Measurements from ENCODE around the gene CCDC112. TPM values are rescaled to one million over a fixed set of nuclear protein-coding genes. Genes with fewer than 3 reads are reported as not detected.
"Not testable (repeated sequence)": the region's sequence is repeated elsewhere in the genome, so short reads cannot be mapped to it uniquely, and the experiment has no call there.

The CCDC112 gene, protein sequence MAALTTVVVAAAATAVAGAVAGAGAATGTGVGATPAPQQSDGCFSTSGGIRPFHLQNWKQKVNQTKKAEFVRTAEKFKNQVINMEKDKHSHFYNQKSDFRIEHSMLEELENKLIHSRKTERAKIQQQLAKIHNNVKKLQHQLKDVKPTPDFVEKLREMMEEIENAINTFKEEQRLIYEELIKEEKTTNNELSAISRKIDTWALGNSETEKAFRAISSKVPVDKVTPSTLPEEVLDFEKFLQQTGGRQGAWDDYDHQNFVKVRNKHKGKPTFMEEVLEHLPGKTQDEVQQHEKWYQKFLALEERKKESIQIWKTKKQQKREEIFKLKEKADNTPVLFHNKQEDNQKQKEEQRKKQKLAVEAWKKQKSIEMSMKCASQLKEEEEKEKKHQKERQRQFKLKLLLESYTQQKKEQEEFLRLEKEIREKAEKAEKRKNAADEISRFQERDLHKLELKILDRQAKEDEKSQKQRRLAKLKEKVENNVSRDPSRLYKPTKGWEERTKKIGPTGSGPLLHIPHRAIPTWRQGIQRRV
- 8.4 TPM for total RNA-seq (ENCODE audit: insufficient read depth, low replicate concordance)

DNA sequence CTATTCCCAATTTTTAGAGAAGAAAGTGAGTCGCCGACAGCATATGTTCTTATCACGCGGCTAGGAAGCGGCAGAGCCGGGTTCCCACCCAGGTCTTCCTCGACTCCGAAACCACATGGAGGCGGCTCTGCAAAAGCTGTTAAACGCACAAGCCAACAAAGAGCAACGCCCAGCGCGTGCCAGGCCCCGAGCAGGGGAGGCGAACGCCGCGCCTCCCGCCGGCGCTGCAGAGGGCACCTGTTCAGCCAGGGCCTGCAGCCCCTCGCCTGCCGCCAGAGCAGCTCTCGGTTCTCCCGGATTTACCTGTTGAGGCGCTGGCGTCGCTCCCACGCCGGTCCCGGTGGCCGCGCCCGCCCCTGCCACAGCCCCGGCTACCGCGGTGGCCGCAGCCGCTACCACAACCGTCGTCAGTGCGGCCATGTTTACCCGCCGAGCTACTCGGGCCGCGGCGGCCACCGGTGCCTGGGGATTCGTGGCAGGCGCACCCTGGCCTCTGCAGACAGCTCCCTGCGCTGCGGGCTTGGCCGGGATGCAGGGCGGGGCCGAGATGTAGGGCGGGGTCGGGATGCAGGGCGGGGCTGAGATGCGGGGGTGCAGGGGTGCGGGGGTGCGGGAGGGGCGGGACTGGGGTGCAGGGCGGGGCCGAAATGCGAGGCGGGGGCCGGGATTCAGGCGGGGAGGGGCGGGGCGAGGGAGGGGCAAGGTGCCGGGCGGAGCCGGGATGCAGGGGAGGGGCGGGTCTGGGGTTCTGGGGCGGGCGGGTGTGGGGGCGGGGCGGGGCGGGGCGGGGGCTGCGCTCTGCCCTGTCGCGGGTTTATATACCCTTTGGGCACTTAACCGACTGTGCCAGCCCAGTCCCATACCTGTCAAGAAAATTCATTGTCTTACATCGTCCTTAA, at the start of gene CCDC112:
CCDC112 (minus strand) TSS at position 531 of the 899 bp plus-strand sequence; CDS start at position 420, 111 bp downstream.
- peak; percentile 61 for DNase-seq (ENCODE audit: low spot score)

DNA sequence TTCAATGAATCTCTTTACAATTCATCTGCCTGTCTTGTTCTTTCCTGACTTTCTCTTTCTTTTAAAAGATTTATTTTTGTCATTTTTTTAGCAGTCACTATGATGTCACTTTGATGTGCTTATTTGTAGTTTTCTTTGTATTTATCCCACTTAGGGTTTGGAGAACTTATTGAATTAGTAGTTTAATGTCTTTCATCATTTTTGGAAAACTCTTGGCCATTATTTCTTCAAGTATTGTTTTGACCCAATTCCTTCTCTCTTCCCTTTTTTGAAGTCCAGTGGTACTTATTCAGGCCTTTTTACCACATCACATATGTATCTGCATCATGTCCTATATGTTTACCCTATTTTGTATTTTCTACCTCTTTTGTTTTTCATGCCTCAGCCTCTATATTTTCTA, 48.9 kb upstream of the CCDC112 start:
- no peak for DNase-seq (ENCODE audit: low spot score)

DNA sequence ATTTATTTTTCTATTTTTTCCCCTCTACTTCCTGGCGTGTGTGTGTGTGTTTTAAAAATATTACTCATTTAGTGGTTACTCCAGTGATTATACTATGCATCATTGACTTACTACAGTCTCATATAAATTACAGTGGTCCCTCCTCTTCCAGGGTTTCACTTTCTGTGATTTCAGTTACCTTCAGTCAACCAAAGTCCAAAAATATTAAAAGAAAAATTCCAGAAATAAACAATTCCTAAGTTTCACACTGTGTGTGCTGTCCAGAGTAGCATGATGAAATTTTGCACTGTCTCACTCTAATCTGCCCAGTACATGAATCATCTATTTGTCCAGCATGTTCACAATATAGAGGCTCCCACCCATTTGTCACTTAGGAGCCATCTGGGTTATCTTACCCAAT, 47.4 kb upstream of the CCDC112 start:
- no peak for DNase-seq (ENCODE audit: low spot score)

DNA sequence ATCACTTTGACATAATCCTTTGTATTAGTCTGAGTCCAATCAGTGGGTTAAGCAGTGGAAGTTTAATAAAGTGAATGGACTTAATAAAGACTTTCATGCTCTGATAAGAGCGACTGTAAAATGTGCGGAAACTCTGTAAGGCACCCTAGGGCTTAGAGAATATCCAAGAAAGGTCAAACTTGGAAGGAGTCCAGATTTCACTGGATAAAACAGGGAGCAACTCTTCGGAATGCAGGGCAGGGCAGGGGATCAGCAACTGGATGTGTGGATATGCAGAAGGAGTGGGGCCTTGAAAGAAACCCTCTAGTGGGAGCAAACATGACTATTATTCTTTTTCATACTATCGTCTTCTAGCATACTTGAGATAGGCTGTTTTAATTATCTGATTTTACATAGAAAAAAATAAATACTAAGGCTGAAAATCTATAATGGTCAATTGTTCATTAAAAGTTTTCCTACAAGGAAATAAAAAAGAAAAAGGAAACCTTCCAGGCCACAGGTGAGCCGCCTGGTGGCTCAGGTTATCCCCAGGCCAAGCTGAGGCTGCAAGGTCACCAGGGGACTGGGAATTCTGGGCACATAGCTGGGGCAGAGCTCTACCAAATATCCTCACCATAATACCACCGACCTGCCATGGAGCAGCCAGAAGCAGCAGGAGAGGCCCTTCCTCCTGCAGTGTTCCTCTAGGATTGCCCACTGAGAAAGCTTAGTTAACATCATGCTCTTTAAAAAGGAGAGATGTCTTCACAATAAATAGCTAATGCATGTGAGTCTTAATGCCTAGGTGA, 46.3 kb upstream of the CCDC112 start:
- peak; percentile 91 for DNase-seq (ENCODE audit: low spot score)

DNA sequence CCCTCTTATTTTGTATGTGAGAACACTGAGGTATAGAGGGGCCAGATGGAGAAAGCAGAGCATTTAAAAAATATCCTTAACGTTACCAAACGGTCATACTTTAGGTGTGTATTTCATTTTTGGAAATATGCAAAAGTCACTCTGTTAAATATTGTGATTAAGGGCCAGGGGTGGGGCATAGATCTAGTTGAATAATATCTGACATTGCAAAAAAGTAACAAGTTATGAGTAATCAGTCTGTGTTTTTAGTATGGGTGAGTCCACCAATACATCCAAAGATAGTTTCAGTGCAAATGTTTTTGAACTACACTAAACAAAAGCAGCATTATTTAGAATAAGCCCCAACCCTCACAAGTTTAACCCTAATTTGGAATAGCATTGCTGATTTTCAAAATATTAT, 45.3 kb upstream of the CCDC112 start:
- DNase-seq (ENCODE audit: low spot score), result no peak

DNA sequence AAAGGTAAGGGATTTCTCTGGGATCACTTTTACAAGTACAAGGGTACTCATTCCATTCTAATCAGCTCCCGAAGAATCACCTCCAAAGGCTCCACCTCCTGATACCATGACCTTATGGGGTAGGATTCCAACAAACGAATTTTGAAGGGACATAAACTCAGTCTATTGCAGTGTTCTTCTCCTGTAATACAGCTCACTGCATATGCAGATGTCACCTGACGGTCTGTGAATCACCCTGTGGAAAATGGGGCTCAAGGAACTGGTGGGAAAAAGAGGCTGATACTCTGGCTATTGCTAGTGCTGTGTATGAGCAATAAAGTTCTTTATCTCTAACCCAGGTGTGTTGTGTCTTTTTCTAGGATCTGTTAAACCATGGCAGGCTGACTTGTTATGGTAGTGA, 42.4 kb upstream of the CCDC112 start:
- no peak for DNase-seq (ENCODE audit: low spot score)

DNA sequence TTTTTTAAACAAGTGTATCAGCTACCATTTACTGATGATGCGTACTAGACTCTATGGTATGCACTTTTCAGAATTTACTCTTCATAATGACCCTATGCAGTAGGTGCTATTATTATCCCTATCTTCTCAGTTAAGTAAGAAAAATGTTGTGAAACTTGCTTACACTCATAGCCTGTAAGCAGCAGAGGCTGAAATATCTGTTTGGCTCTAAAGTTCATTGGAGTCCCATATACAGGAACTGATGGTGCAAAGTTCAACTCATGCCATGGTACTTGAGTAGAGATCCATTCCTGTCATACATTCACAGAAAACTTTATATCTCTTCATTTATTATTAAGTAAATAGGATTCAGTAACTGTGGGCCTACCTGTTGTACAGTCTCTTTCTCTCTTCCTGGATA, 41.4 kb upstream of the CCDC112 start:
- DNase-seq (ENCODE audit: low spot score), result no peak

DNA sequence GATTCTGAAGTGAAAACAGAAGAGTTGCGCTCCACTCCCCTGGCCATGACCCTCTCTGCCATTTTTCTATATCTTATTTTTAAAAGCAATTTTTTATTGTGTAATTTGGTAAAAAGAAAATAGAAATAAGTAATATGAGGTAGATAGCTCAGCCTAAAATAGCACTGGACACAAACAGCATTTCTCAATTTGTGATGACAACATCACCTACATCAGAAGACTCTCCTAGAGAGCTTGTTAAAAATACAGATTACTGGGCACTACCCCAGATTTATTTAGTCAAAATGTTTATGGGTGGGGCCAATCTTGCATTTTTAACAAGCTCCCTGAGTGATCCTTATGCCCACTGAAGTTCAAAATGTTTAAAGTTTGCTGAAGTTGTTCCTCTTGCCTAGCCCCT, 40.5 kb upstream of the CCDC112 start:
- no peak for DNase-seq (ENCODE audit: low spot score)

DNA sequence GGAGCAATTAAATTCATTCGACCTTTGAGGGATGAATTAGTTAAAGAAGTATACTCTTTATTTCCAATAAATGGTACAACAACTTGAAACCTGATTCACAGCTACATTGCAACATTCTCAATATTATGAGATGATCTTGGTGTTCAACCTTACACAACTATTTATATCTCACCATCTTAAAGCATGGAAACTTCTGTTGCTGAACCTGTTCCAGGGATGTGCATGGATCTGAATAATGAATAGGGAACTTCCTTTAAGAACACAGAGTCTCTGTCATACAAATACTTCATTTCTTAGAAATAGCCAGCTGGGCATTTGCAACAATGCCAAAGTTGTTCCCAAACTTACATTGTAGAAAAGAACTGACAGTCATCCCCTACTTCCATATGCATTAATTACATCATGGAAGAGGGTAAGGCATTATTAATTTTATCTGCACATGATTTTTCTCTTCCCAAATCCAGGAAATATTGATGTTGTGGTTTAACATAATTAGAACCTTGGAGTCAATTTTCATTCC, 39.8 kb upstream of the CCDC112 start:
- no peak for DNase-seq (ENCODE audit: low spot score)

DNA sequence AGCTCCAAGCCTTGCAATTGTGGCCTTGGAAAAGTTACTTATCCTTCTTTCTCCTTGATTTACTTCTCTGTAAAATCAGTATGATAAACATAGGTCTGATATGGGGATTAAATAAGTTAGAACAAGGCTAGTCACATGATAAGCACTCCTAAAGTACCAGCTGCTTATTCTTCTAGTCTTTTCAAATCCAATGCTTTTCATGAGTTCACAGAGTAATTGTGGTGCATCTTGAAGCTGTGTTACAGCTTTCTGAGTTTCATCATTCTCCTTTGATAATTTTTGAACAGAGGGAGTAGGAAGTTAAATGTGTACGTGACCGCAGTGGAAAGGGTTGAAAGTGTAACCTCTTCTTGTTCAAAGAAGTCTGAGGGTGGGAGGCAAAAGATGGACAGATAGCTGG, 38.8 kb upstream of the CCDC112 start:
- DNase-seq (ENCODE audit: low spot score), result peak; percentile 84

DNA sequence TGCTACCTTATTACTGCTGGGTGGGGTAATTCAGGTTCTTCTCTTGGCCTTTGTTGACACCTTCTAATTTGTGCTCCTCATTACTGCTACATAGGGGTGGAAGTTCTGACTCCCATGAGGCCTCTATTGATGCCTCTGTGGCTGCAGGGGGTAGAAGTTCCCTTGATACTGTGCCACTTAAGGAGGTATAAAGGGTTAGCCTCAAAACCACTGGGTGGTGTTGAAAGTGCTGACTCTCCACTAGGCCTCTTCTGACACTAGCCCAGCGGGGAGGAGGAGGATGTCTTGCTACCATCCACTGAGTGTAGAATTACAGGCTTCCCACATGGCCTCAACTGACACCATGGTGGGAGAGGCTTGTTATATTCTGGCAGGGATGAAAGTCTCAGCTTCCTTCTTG, 36.7 kb upstream of the CCDC112 start:
- DNase-seq (ENCODE audit: low spot score), result no peak

DNA sequence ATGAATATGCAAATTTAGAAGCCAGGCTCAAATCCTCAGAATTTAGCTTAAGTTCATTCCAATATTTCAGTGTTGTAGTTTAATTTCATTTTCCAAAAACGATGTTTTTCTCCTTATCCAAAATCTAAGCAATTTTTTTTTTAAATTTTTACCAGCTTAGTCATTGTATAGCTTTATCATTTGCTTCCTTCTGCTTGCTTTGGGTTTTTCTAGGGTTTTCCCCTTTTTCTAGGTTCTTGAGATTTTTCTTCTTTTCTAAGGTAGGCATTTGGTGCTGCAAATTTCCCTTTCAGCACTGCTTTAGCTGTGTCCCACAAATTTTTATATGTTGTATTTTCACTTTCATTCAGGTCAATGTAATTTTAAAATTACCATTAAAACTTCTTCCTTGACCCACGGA, 34.4 kb upstream of the CCDC112 start:
- DNase-seq (ENCODE audit: low spot score), result no peak

DNA sequence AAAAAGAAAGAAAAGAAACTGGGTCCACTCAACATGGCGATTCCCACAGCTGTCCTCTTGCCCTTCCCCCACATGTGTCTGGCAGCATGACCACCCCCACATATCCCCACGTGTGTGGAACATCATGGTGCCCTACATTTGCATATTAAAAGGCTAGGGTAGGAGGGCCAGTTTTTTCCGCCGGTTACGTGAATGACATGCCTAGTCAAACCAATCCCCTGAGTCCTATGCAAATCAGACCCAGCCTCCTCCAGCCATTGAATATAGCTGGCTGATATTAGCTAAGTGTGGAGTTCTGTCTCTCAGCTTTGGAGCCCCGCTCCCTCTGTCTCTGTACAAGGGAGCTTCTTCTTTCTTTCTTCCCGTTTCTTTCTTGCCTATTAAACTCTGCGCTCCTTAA, 33.0 kb upstream of the CCDC112 start:
- DNase-seq (ENCODE audit: low spot score), result no peak

DNA sequence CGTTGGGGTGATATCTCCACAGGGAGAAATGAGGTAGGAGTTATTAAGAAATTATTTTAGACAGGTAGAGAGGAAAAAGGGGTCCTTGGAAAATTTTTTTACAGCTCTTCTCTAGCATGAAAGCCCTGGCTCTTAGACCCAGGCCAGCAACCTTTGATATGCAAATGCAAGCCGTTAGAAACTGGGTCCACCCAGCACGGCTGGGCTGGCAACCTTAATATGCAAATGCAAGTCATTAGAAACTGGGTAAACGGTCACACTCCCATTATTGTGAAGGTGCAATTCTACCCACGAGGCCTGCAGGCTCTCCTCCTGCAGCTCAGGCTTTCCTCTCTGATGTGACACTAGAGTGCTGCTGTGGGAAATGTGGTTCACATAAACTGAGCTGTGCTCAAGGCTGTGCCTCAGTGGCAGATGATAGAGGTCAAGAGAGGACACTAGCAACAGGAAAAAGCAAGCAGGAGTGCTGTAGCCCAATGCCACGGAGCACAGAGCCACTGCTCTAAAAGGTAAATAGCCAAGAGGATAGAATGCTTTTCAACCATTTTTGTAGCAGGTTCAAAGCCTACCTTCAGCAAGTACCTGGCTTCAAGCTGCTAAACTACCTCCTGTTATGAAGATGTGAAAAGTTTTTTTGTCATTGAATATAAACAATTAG, 32.3 kb upstream of the CCDC112 start:
- DNase-seq (ENCODE audit: low spot score), result not testable (repeated sequence)

DNA sequence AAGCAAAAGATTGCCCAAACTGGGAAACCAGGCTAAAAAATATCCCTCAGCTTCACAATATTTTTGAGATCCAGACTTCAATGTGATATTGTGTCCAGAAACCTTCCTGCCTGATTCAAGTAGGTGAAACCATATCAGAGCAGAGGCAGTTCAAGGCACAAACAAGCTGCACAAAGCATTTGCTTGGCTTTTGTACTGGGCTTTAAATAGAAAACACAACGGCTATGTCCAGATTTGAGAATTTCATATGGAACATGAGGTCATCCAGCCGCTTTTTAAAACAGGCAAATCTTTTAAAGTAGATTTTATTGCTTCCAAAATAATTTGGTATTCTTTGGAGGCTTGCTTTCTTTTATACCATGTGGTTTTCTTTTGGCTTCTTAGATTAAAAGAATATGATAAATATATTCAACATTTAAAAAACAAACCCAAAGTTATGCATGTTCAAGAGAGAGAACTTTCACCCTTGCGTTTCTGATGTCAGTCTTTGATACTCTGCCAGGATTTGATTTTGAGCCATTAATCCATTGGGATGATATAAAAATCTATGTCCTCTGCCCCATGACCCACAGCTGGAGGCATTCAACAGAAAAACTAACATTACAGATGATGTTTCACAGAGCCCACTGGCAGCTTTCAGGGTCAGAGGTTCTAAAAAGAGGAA, 29.0 kb upstream of the CCDC112 start:
- DNase-seq (ENCODE audit: low spot score), result peak; percentile 96

DNA sequence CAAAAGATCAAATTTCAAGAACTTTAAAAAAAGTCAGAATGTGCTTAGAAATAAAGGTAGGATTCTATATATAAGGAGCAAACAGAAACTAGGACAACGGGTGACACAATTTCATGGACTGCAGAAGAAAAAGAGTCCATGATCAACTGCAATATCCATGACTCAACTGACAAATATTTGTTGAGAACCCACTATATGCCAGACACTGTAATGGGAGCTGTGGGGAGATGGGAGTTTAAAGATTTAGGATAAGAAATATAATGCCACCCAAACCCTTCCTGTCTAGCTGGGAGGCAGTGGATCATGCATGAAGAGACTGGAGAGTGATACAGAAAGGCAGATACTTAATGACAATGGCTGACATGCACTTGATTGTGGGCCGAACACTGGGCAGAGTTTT, 27.6 kb upstream of the CCDC112 start:
- DNase-seq (ENCODE audit: low spot score), result no peak

DNA sequence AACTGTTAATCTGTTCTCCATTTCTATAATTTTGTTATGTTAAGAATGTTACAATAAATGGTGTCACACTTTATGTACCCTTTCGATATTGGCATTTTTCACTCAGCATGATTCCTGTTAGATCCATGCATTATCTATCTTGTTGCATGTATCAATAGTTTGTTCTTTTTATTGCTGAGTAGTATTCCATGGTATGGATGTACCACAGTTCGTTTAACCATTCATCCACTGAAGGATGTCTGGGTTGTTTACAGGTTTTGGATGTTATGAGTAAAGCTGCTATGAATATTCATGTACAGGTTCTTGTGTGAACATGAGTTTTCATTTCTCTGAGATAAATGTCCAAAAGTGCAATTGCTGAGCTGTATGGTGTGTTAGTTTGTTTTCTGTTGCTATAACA, 26.3 kb upstream of the CCDC112 start:
- DNase-seq (ENCODE audit: low spot score), result no peak

DNA sequence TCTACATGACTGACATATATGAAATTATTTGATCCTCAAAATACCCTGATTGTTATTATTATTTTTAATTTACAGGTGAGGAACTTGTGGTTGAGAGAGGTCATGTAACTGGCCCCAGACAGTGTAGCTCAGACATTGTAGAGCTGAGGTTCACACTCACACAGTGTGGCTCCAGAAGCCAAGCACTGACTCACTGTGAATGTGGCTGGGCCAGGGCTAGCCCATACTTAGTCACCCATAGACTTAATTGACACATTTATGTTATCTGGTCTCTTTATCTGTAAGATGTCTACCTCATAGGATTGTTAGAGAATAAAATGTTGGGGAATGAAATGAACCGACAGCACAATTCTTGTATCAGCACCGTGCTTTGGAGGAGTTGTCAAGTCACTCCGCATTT, 24.9 kb upstream of the CCDC112 start:
- DNase-seq (ENCODE audit: low spot score), result no peak

DNA sequence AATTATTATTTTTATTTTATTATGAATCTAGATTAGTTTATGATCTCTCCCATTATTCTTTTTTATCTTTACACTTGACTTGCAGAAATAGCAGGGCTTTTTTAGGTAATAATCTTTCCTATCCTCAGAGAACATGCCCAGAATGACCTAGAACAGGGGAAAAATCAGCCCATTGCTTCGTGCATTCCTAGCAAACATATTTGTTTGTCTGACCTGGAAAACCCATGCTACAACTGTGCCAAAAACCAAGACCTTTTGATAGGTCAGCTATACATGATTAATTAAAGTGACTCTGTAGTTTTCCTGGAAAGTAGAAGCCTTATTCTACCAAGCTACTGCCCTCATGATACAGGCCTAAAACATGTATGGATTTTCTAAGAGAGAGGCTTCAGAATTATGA, 24.1 kb upstream of the CCDC112 start:
- DNase-seq (ENCODE audit: low spot score), result no peak

DNA sequence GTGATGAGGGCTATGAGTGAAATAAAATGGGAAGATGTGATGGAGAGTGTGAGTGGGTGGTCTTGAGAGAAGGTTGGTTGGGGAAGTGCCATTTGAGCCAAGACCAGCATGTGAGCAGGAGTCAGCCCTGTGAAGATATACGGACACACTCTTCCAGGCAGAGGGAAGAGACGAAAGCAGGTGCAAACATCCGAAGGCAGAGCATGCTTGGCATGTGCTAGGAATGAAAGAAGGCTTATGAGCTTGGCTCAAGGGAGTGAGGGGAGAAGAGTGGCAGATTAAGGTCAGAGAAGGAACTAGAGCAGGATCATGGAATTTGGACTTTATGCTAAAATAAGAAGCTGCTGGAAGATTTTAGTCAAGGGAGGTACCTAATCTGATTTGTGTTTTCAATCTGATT, 23.6 kb upstream of the CCDC112 start:
- no peak for DNase-seq (ENCODE audit: low spot score)
